GM12873 (cell line): ENCODE data around the gene HHIPL1.

ENCODE experiments used
- CTCF ChIP-seq: IDR thresholded peaks from 2 replicates; pipeline ENCODE4 v1.5.1; 2012; ENCODE audit warnings: low read depth, mild to moderate bottlenecking, moderate library complexity, low read length, control low read depth; ENCODE audit not compliant: insufficient read depth; ENCODE audit errors: missing control alignments

Gene HHIPL1

GRCh38 chr14:99666533-99666932 lies 21.6 kb downstream of the HHIPL1 start:
- TF ChIP-seq CTCF = no peak

- TF ChIP-seq CTCF = no peak
Measured at GRCh38 chr14:99667045-99667444, 22.1 kb downstream of the HHIPL1 start.

GRCh38 chr14:99667821-99668220 lies 22.9 kb downstream of the HHIPL1 start:
- no peak for TF ChIP-seq CTCF

GRCh38 chr14:99668307-99669295 lies 23.7 kb downstream of the HHIPL1 start:
- no peak for TF ChIP-seq CTCF

- TF ChIP-seq CTCF = no peak
Measured at GRCh38 chr14:99670361-99671234, 25.7 kb downstream of the HHIPL1 start.

GRCh38 chr14:99671235-99672224 lies 26.6 kb downstream of the HHIPL1 start:
- no peak for TF ChIP-seq CTCF
